Inferior parietal cortex (tissue), 1 donor: Measurements from ENCODE around the gene USP31.
A peak's percentile ranks its signal among the peaks of the same experiment; 100 is the strongest.
"Not testable (repeated sequence)": the region's sequence is repeated elsewhere in the genome, so short reads cannot be mapped to it uniquely, and the experiment has no call there.

Source experiments
- DNase-seq: peaks from one replicate; pipeline ENCODE4 v3.0.0-alpha.2; 2016; ENCODE audit errors: extremely low spot score

Gene USP31

GRCh38 chr16:23156110-23156509 is 6.9 kb upstream of the USP31 start:
- DNase-seq = no peak

- DNase-seq = no peak
Measured at GRCh38 chr16:23155445-23156049, 6.3 kb upstream of the USP31 start.

GRCh38 chr16:23152386-23153178 is 3.3 kb upstream of the USP31 start:
- no peak for DNase-seq

GRCh38 chr16:23149993-23150364 is 727 bp upstream of the USP31 start:
- no peak for DNase-seq

GRCh38 chr16:23148513-23149266 is 562 bp downstream of the USP31 start:
- DNase-seq = no peak

- no peak for DNase-seq
Measured at GRCh38 chr16:23148166-23148512, 1.1 kb downstream of the USP31 start.

GRCh38 chr16:23147666-23148065 is 1.6 kb downstream of the USP31 start:
- DNase-seq = no peak

GRCh38 chr16:23146877-23147601 is 2.2 kb downstream of the USP31 start:
- no peak for DNase-seq

GRCh38 chr16:23145608-23146007 is 3.6 kb downstream of the USP31 start:
- no peak for DNase-seq

- no peak for DNase-seq
Measured at GRCh38 chr16:23145186-23145585, 4.1 kb downstream of the USP31 start.

- DNase-seq = not testable (repeated sequence)
Measured at GRCh38 chr16:23144393-23144792, 4.9 kb downstream of the USP31 start.

- DNase-seq = no peak
Measured at GRCh38 chr16:23143391-23143790, 5.9 kb downstream of the USP31 start.

GRCh38 chr16:23141959-23142740 is 7.1 kb downstream of the USP31 start:
- DNase-seq = no peak

- DNase-seq = peak; percentile 1
Measured at GRCh38 chr16:23141500-23141899, 7.8 kb downstream of the USP31 start.

- no peak for DNase-seq
Measured at GRCh38 chr16:23141033-23141432, 8.2 kb downstream of the USP31 start.

GRCh38 chr16:23140107-23140506 is 9.1 kb downstream of the USP31 start:
- DNase-seq = no peak

GRCh38 chr16:23137818-23138217 is 11.4 kb downstream of the USP31 start:
- no peak for DNase-seq

- no peak for DNase-seq
Measured at GRCh38 chr16:23137256-23137655, 12.0 kb downstream of the USP31 start.

GRCh38 chr16:23134274-23134673 is 15.0 kb downstream of the USP31 start:
- DNase-seq = no peak

- DNase-seq = no peak
Measured at GRCh38 chr16:23132775-23133463, 16.3 kb downstream of the USP31 start.
